ENCODE data around the gene MYOD1. TPM values are rescaled to one million over a fixed set of nuclear protein-coding genes. Genes with fewer than 3 reads are reported as not detected.
A peak's percentile ranks its signal among the peaks of the same experiment; 100 is the strongest.

The MYOD1 gene
- total RNA-seq, 1 donor from 2014 or later = not detected

GRCh38 chr11:17683377-17684161 lies 35.8 kb upstream of the MYOD1 start:
- DNase-seq (ENCODE audit: low spot score) = no peak
- H3K9me3 ChIP-seq (ENCODE audit: low read depth) = no peaks in the 10 kb centered on the region
- Mint-ChIP-seq H3K27ac (no peak overlapping the region), H3K36me3 (no peaks in the 10 kb centered on the region), H3K9me3 (no peaks in the 10 kb centered on the region), H3K27me3 (ENCODE audit: insufficient read depth, low read depth) (peaks cover 7% of the 10 kb centered on the region), H3K4me1 (peaks cover 2% of the 10 kb centered on the region), H3K4me3 (no peak overlapping the region)
- H2AFZ ChIP-seq (replicated peaks) = no peak overlapping the region
- no peaks in the 10 kb centered on the region for H4K20me1 ChIP-seq (ENCODE audit: low read depth)
- no peaks in the 10 kb centered on the region for H3K79me2 ChIP-seq (ENCODE audit: low read depth)
- no peak overlapping the region for H3K4me2 ChIP-seq
- H3K4me3 ChIP-seq = no peak overlapping the region
- no peaks in the 10 kb centered on the region for H3K36me3 ChIP-seq
- no peak overlapping the region for H3K27ac ChIP-seq
- peaks cover 12% of the 10 kb centered on the region for H3K4me1 ChIP-seq
- H3K9ac ChIP-seq = no peak overlapping the region
- H3K27me3 ChIP-seq = peaks cover 36% of the 10 kb centered on the region
- peaks cover 14% of the 10 kb centered on the region for H3F3A ChIP-seq (ENCODE audit: low read depth)
- no peak for TF ChIP-seq EZH2 (IDR thresholded peaks at IDR 0.05)
- no peak for TF ChIP-seq EZH2phosphoT487 (IDR thresholded peaks at IDR 0.05)
- TF ChIP-seq, protein P1, sequence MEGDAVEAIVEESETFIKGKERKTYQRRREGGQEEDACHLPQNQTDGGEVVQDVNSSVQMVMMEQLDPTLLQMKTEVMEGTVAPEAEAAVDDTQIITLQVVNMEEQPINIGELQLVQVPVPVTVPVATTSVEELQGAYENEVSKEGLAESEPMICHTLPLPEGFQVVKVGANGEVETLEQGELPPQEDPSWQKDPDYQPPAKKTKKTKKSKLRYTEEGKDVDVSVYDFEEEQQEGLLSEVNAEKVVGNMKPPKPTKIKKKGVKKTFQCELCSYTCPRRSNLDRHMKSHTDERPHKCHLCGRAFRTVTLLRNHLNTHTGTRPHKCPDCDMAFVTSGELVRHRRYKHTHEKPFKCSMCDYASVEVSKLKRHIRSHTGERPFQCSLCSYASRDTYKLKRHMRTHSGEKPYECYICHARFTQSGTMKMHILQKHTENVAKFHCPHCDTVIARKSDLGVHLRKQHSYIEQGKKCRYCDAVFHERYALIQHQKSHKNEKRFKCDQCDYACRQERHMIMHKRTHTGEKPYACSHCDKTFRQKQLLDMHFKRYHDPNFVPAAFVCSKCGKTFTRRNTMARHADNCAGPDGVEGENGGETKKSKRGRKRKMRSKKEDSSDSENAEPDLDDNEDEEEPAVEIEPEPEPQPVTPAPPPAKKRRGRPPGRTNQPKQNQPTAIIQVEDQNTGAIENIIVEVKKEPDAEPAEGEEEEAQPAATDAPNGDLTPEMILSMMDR (IDR thresholded peaks at IDR 0.05) = no peak

GRCh38 chr11:17684550-17684949 lies 34.8 kb upstream of the MYOD1 start:
- Histone ChIP-seq H3K4me2 (no peak overlapping the region), H3K27me3 (peaks cover 35% of the 10 kb centered on the region), H3K4me3 (no peak overlapping the region), H2AFZ (replicated peaks) (no peak overlapping the region), H3K79me2 (ENCODE audit: low read depth) (no peaks in the 10 kb centered on the region), H3F3A (ENCODE audit: low read depth) (peaks cover 14% of the 10 kb centered on the region), H3K9ac (no peak overlapping the region), H3K4me1 (peaks cover 12% of the 10 kb centered on the region), H3K36me3 (no peaks in the 10 kb centered on the region), H3K27ac (no peak overlapping the region), H4K20me1 (ENCODE audit: low read depth) (no peaks in the 10 kb centered on the region), H3K9me3 (ENCODE audit: low read depth) (no peaks in the 10 kb centered on the region)
- TF ChIP-seq, protein P1 (IDR thresholded peaks at IDR 0.05) = no peak
- TF ChIP-seq EZH2 (IDR thresholded peaks at IDR 0.05) (no peak), EZH2phosphoT487 (IDR thresholded peaks at IDR 0.05) (no peak)
- H3K9me3 Mint-ChIP-seq = no peaks in the 10 kb centered on the region
- H3K27me3 Mint-ChIP-seq (ENCODE audit: insufficient read depth, low read depth) = peaks cover 7% of the 10 kb centered on the region
- H3K4me3 Mint-ChIP-seq = no peak overlapping the region
- H3K4me1 Mint-ChIP-seq = peaks cover 2% of the 10 kb centered on the region
- no peak for DNase-seq (ENCODE audit: low spot score)
- no peak overlapping the region for H3K27ac Mint-ChIP-seq
- no peaks in the 10 kb centered on the region for H3K36me3 Mint-ChIP-seq

GRCh38 chr11:17686231-17686980 lies 33.0 kb upstream of the MYOD1 start:
- Mint-ChIP-seq H3K9me3 (no peaks in the 10 kb centered on the region), H3K4me1 (peaks cover 2% of the 10 kb centered on the region), H3K4me3 (peak overlapping the region; percentile 33), H3K27ac (no peak overlapping the region), H3K27me3 (ENCODE audit: insufficient read depth, low read depth) (peaks cover 7% of the 10 kb centered on the region), H3K36me3 (no peaks in the 10 kb centered on the region)
- no peaks in the 10 kb centered on the region for H3K36me3 ChIP-seq
- H4K20me1 ChIP-seq (ENCODE audit: low read depth) = no peaks in the 10 kb centered on the region
- peaks cover 40% of the 10 kb centered on the region for H3K27me3 ChIP-seq
- H3K4me1 ChIP-seq = peaks cover 12% of the 10 kb centered on the region
- no peak overlapping the region for H3K27ac ChIP-seq
- no peak overlapping the region for H3K4me3 ChIP-seq
- H3K79me2 ChIP-seq (ENCODE audit: low read depth) = no peaks in the 10 kb centered on the region
- peak overlapping the region; percentile 8 for H2AFZ ChIP-seq (replicated peaks)
- H3K4me2 ChIP-seq = peak overlapping the region; percentile 7
- peak; percentile 45 for TF ChIP-seq EZH2phosphoT487 (IDR thresholded peaks at IDR 0.05)
- TF ChIP-seq EZH2 (IDR thresholded peaks at IDR 0.05) = no peak
- H3F3A ChIP-seq (ENCODE audit: low read depth) = peaks cover 14% of the 10 kb centered on the region
- peak; percentile 69 for DNase-seq (ENCODE audit: low spot score)
- H3K9ac ChIP-seq = no peak overlapping the region
- H3K9me3 ChIP-seq (ENCODE audit: low read depth) = no peaks in the 10 kb centered on the region
